NCI-H2227 (cell line): ENCODE measurements around the gene IDUA.

ENCODE experiments used
- DNase-seq: peaks from one replicate; lab custom pipeline; 2025; ENCODE audit not compliant: unreplicated experiment; lab: John Stamatoyannopoulos, UW

Gene IDUA

DNA sequence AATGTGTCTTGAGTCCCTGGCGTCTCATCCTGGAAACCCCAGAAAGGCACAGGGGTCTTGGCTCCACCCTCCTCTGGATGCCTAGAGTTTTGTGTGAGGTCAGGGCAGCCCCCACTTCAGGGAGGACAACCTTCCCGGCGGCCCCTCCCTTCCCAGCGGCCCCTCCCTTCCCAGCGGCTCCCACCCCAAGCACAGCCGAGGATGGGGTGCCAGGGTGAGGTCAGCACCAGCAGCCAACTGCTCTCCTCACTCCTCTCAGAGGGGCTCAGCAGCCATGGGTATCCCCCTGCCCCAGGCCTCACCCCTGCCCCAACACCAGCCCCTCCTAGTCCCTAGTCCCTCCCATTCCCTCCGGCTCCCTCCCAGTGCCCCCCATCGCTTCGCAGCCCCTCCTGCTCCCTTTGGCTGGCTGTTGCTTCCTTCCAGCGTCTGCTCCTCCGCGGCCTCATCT lies 30.9 kb upstream of the IDUA start:
- DNase-seq: no peak

DNA sequence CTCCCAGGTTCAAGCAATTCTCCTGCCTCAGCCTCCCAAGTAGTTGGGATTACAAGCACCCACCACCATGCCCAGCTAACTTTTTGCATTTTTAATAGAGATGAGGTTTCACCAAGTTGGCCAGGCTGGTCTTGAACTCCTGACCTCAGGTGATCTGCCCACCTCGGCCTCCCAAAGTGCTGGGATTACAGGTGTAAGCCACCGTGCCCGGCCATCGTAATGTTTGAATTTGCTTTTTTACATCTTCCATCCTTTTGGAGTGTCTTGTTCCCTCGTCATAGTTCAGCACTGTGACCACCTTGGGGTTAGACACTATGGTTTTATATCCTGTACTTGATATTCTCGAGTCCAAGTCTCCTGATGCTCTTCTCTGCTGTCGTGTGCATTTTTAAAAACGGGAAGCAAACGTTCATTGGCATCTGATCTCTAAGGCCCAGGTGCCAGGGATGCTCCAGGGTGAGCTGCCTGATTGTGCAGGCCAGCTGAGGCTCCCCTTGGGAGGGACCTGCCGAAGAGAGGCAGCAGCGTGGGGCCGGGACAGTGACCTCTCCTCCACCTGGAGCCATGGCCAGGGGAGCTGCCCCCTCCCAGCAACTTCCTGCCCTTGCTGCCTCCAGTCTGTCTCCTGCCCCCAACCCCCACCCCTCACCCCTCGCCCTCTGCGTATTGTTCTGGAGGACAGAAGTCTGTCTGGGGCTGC lies 30.2 kb upstream of the IDUA start:
- DNase-seq: no peak

DNA sequence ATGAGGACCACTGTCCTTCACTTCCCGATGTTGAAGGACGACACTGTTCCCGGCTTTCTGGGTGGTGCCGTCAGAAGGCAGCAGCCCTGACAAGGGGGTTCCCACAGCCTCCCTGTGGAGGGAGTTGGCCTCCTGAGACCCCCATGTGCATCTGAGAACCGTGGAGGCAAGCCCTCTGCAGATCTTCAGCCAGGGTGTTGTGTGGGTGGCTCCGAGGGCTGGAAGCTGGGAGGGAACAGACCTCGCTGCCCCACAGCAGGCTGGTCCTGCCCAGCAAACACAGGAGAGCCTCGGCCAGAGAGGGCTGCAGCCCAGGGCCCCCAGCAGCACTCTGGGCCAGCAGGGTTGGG lies 29.6 kb upstream of the IDUA start:
- DNase-seq: no peak

DNA sequence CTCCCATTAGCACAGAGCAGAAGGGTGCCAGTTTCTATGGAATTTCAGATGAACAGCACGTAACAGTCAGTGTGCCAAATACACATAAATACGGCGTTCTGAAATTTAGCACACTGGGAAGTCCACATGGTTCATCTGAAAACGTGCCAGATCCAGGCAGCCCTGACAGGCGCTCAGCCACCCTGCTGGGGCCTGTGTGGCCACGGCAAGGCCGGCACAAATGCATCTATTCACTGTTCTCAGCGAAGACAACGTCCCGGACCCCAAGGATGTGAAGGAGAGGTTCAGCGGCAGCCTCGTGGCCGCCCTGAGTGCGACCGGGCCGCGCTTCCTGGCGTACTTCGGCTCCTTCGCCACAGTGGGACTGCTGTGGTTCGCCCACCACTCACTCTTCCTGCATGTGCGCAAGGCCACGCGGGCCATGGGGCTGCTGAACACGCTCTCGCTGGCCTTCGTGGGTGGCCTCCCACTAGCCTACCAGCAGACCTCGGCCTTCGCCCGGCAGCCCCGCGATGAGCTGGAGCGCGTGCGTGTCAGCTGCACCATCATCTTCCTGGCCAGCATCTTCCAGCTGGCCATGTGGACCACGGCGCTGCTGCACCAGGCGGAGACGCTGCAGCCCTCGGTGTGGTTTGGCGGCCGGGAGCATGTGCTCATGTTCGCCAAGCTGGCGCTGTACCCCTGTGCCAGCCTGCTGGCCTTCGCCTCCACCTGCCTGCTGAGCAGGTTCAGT lies 29.1 kb upstream of the IDUA start:
- no peak for DNase-seq

DNA sequence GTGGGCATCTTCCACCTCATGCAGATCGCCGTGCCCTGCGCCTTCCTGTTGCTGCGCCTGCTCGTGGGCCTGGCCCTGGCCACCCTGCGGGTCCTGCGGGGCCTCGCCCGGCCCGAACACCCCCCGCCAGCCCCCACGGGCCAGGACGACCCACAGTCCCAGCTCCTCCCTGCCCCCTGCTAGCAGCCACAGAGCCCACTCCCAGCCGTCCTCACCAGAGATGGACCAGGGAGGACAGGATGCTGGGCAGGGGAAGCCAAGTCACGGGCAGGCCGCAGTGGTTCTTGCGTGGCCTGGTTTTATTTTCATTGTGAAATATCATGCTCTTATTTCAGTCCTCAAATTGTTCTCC lies 28.6 kb upstream of the IDUA start:
- DNase-seq: no peak

DNA sequence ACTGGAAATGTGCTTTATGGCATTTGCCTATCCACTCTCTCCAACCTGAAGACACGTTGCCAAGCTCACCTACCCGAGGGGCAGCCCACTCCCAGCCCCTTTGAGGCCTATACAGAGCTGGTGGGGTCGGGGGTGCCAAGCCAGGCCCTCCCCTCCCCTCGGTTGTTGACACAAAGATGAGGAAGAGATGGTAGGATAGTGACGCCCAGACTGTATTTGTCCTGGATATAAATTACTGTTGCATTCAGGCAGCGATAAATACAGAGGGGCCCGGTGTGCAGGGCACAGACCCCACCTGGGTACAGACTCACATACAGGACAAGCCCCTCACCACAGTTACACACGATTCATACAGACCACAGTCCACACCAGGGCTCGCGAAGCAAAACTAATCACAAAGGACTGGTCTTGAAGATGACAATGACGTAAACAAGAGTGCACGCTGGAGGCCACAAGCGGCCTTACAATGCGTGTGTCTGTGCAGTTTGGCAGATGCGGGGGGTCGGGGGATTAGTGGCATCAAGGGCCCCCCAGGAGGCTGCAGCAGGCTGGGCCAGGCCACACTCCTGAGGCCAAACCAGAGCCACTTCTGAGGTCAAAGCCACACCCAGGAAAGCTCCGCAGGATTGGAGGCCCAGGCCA lies 28.0 kb upstream of the IDUA start:
- no peak for DNase-seq

DNA sequence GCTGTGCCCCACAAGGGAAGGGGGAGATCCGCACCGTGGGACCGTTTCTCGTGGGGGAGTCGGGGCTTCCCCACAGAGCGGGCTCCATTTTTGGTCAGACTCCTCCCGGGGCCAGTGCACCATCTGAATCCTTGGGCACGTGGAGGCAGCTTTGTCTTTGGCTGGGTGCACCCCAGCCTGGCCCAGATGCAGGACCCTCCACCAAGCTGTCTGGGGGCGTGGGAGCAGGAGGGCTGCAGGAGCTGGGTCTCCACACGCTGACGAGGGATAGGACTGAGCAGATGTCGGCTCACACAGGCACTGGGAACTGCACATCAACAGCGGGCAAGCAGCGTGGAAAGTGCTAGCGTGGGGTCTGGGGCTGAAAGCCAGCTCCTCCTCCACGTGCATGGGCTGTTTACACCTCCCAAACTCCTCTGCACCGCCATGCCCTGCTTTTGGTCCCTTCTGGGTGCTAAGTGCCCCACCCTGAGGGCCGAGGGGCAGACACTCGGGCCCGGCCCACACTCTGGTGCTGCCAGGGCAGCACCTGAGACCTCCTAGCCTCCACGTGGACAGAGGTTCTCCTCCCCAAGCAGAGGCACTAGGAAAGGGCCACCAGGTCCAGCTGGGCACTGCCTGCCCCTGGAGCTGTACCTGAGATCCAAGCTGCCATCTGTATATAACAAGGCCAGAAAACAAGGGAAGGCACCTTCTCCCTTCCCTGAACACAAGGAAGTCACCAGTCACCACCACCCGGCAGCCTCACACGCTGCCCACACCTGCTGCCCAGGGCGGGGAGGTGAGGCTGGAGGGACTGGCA lies 27.3 kb upstream of the IDUA start:
- DNase-seq: no peak

DNA sequence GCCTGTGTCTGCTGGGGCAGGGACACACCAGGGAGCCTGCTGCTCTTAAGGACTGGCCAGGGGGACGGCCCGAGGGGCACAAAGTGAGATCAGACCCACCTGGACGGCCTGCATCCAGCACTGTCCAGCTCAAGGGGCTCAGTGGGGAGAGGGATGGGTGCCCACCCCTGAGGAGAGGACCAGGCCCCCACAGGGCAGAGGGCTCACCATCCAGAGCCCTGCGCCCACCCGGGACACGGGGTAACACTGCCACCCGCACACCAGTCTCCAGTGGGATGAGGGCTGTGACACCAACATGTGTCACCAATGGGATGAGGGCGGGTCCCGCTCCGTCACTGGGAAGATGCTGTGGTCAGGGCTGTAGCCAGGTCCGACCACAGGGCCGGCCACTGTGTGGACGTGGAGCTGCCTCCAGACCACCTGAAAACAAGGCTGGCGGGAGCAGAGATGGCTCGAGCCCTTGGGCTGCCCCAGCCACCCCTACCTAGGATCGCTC lies 26.7 kb upstream of the IDUA start:
- DNase-seq: no peak

DNA sequence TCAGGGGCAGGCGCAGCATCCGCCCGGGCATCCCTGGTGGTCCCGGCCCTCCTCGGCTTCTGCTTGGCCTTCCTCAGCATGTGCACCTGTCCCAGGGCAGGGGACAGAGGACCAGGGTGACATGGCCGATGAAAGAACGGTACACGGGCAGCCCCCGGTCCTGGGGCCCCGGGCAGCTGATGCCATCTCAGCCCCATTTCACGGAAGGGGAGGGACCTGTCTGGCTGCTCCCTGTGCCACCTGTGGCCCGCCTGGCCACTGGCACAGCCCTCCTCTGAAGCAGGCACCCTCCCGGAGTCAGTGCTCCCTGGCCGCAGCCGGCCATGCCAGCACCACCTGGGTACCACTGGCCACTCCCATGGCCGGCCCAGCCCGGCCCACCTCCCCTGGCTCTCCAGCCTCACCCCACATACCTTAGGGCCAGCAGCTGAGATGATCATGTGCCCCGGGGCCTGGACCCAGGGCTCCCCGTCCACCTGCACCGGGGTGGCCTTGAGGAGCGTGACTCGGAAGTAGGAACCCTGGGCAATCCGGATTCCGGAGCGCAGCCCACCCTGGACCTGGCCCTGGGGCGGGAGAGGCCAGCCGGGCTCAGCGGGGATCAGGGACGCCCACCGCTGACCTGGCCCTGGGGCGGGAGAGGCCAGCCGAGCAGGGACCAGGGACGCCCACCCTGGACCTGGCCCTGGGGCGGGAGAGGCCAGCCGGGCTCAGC lies 26.1 kb upstream of the IDUA start:
- no peak for DNase-seq

DNA sequence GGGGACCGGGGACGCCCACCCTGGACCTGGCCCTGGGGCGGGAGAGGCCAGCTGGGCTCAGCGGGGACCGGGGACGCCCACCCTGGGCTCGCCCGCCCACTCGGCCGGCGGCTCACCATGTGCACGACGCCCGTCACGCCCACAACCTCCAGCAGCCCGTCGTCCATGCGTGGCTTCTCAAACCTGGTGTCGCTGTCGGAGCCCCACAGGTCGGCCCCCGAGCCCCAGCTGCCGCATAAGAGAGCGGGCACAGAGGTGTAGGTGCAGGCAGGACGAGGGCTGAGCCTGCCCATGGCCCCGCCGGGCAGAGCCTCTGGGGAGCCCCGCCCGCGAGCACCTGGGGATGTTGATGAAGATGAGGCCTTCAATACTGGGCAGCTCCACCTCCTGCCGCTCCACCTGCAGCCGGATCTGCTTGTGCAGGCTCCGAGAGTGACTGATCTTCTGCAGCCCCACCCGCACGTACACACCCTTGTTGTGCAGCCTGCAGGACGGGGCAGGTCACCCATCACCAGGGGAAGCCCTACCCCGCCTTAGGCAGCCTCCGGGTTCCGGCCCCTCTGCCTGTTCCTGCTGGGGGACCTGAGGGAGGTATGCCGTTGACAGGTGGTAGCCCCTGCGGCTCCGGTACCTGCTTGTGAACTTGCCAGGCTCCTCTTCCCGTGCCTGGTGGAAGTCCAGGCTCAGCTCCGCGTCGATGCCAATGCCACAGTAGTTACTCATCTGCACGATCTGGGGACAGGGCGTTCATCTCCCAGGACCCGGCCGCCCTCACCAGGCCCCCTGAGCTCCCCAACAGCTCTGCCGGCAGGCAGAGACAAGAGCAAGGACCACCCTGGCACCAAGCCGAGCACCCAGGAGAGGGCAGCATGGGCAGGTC lies 25.3 kb upstream of the IDUA start:
- no peak for DNase-seq

DNA sequence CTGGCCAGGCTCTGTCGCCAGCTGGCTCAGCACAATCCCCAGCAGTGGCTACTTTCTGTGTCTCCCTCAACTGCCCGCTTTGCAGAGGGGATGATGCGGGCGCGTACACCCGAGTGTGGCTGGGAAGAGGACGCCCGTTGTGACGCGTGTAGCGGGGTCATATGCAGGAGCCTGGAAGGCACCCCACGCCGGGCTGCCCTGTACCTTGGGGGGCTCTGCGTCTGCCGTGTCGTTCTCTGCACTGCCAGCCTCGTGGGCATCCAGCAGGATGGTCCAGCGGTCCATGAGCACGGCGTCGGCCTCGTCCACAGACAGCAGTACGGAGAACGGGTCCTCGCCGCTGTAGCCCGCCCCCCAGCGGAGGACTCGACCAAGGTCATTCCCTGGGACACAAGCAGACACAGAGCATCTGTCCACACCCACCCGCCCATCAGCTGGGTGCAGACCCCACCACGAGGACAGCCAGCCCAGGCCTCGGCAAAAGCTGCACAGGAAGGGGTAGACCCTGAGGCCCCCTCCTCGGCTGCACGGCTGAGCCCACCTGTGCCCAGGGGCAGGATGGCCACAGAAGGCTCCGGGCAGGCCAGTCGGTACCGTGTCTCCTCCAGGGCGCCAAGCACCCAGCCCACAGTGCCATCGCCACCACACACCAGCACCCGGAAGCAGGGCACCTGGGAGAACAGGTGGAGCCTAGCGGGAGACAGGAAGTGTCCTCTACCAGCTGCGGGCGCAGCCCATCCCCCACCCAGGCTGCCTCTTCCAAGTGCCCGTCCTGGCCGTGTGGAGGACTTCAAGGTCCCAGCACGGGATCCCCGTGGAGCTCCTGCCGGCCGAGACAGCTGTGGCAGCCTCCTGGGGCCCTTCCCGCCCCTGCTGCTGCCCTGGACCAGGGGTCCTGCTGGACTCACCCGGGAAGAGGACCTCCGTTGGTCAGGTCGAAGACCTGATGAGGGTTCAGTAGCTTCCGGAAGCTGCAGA lies 24.3 kb upstream of the IDUA start:
- no peak for DNase-seq

DNA sequence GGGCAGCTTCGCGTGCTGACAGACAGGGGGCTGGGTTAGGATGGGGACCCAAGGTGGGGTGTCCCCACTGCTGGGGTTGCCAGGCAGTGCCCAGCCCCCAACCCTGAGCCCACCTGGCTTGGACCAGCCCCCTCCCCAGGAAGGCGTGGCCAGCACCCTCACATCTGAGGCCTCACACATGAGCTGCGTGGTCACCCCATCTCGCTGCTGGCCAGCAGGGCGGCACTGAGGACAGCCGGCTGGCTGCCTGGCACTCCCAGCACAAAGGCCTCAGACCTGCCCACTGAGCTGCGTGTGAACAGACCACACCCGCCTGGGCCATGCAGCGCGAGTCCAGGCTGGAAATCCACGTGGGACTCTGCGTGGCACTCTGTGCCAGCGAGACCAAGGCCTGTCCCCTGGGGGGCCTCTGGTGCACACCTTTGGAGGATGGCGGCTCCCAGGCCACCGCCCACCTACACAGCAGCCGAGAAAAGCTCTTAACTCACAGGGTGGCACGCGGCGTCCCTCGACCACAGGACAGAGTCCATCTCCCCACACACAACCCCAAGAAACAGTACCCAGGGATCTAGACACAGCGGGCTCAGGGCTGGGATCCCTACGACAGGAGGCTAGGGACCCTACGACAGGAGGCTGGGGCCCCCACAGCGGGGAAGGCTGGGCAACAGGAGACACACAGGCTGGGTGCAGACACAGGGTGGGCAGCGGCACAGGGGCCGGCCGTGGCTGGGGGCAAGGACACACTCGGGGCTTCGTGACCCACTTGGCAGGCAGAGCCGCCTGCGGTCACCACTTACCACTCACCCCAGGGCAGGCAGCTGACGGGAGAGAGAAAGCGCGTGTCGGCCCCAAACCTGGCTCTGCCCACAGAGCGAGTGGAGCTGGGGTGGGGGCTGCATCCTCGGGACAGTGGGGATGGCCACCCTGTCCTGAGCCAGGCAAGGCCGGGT lies 23.3 kb upstream of the IDUA start:
- DNase-seq: no peak

DNA sequence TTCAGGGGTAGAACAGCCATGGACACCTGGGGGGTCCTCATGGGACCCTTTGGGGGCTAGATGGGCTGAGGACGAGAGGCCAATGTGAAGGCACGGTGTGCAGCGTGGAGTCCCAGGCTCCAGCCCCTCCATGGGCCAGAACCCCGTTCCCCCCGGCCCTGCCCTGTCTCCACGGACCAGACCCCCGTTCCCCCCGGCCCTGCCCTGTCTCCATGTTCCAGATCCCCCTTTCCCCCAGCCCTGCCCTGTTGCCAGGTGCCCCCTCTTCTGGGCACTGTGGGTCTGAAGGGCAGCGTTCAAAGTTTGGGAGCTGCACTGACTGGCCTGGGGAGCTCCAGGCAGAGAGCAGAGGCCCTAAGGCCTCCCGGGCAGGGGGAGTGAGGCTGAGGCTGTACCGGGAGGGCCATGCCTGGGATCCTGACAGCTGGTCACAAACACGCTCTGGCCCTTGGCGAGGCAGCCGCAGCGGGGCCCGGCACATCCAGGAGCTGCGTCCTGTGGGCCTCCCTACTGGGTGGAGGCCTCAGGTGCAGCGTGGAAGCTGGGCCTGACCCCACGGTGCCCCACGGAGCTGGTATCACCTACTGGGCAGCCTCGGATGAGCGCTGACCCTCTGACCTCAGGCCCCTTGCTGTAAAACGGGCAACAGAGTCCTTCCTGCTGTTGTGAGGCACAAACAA lies 22.4 kb upstream of the IDUA start:
- no peak for DNase-seq

DNA sequence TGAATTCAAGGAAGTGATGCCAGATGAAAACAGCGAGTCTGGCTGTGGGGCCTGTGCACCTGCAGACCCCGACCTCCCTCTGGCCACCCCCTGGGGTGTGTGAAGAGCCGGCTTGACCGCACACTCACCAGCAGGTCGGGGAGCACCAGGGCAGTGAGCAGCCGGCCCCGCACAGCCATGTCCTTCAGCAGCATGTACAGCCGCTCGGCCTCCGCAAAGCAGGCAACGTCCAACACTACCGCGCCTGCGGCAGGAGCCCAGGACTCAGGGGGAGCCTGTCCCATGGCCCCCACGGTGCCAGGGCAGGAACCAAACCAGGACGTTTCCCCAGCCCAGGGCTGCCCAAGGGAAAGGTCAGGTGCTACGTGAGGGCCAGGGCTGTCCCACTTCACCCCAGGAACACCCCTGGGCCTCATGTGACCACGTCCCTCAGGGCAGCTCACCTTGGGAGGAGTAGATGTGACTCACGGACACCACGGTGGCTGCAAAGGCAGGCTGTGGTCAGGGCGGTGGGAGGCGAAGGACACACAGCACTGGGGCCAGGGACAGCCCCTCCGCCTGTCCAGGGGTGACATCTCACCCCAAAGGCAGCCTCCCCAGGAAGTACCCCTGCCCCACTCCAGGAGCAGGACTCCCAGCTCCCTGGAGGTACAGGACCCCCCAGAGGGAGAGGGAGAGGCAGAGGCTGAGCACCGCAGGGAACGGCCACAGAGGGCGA lies 21.6 kb upstream of the IDUA start:
- DNase-seq: no peak

DNA sequence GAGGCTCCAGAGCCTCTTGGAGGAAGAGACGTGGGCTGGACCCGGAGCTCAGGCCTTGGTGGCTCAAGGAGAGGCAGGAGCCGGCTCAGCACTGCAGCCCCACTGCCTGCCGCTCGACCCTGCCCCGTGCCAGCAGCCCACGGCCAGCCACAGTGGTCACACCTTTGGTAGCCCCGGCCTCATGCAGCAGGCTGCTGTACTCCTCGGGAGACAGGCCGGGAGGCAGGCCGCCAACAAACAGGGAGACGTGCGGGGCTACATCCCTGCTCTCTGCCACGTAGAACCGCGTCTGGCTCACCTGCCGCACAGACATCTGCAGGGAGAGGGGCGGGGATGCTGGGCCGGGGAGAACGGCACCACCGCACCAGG lies 21.1 kb upstream of the IDUA start:
- DNase-seq: no peak
